Adrenal gland (tissue), 12 donors: Measurements from ENCODE around the gene NSG1. TPM values are rescaled to one million over a fixed set of nuclear protein-coding genes. Genes with fewer than 3 reads are reported as not detected.

Source experiments
- DNase-seq, 7 donors: peaks; one replicate each; pipeline ENCODE4 v3.0.0-alpha.2; 2019 to 2020
- H3K27ac ChIP-seq, 5 donors: fragments of 200-600 bp; sonication (generic) in 4 of 5; 1 replicate in 3 of 5; 2 replicates in 2 of 5; pipeline versions ENCODE4 v1.5.1 to v1.8.0; 2016 to 2020; ENCODE audit warnings: mild to moderate bottlenecking in 1 of 5
- H3K27me3 ChIP-seq: fragments of 200-600 bp; 2 replicates; pipeline ENCODE4 v1.8.0; 2021
- H3K36me3 ChIP-seq, 2 donors: fragments of 200-600 bp; replicated peaks in 1 of 2; 1 replicate in 1 of 2; 2 replicates in 1 of 2; pipeline versions ENCODE4 v1.5.1 to v1.8.0; 2018 to 2022
- H3K4me1 ChIP-seq, 2 donors: fragments of 200-600 bp; replicated peaks in 1 of 2; 1 replicate in 1 of 2; 2 replicates in 1 of 2; pipeline versions ENCODE4 v1.5.1 to v1.8.0; 2018 to 2021
- H3K4me3 ChIP-seq, 4 donors: fragments of 200-600 bp; sonication (generic) in 3 of 4; one replicate each; pipeline ENCODE4 v1.5.1; 2016 to 2018
- H3K9me3 ChIP-seq, 3 donors: fragments of 200-600 bp; sonication (generic) in 1 of 3; replicated peaks in 1 of 3; 1 replicate in 2 of 3; 2 replicates in 1 of 3; pipeline versions ENCODE4 v1.5.1 to v1.8.0; 2016 to 2021
- POLR2A ChIP-seq, 2 donors: fragments of 450-650 bp; IDR thresholded peaks; one replicate each; pipeline ENCODE4 v1.6.1; 2017; ENCODE audit warnings: antibody characterized with exemption in 2 of 2, mild to moderate bottlenecking in 2 of 2, moderate library complexity in 1 of 2
- WGBS, 4 donors: extraction: QIAGEN DNeasy Blood & Tissue Kit in 2 of 4; methylation state at CpG; one replicate each; pipeline versions ENCODE4 v1.1.5 to v1.1.7; 2013 to 2017; 5-methylcytosine and 5-hydroxymethylcytosine counted together
- intact Hi-C, 2 donors: fragments of 100-400 bp; cut with DNase I; formaldehyde crosslinking; loops; one replicate each; pipeline versions ENCODE4 v1.14.1 to v1.15.0; 2022 to 2023
- polyA plus RNA-seq, 3 donors: library from polyadenylated mRNA; stranded (reverse); fragments of 200-250 nt in 2 of 3; fragments of 350-450 nt in 1 of 3; fragmentation: Illumina TruSeq in 1 of 3; extraction: RNeasy Lipid Tissue Mini Kit (QIAGEN cat#74804) in 1 of 3; gene quantifications; one replicate each; pipeline ENCODE4 v1.2.3, GENCODE V29; 2013 to 2014
- total RNA-seq, 9 donors: library from RNA; depleted of rRNA in 4 of 9; stranded (reverse); fragments of >200 nt in 4 of 9; fragments of 120-200 nt in 1 of 9; fragmentation: NEBNext Ultra II Directional in 1 of 9; extraction: Animal tissue kit (Norgen Biotek cat#: 25700) in 1 of 9; gene quantifications; one replicate each; pipeline versions ENCODE4 v1.1.0 to v1.2.4, GENCODE V29; 2013 to 2023
- TF ChIP-seq, protein P1 (sequence below), 6 experiments: fragments of 450-650 bp in 4 of 6; fragments of 200-600 bp in 2 of 6; sonication (generic) in 1 of 6; IDR thresholded peaks; 1 replicate in 5 of 6; 2 replicates in 1 of 6; pipeline versions ENCODE4 v1.5.1 to v1.8.0; 2016 to 2021; ENCODE audit warnings: antibody characterized with exemption in 6 of 6, mild to moderate bottlenecking in 2 of 6, moderate library complexity in 1 of 6
- donor health status: healthy with polysubstance abuse.
- donor health status: Bipolar disorder and iron deficiency.
- donor health status: DM: yes; HTN: yes; CAD: no.
- donor health status: DM: no; HTN: no; CAD: no.
- donor health status: DM: no; HTN: no; CAD: no.
- donor health status: DM: yes; HTN: yes; CAD: no.

The NSG1 gene
- total and polyA plus RNA-seq, 12 donors, result 1.4 to 42.7 (median 9.9) TPM

- whole genome bisulfite sequencing, 4 donors, result 81 to 86% (median 83%) methylated on average over 12 of the region's 12 CpGs
- TF ChIP-seq, protein P1, sequence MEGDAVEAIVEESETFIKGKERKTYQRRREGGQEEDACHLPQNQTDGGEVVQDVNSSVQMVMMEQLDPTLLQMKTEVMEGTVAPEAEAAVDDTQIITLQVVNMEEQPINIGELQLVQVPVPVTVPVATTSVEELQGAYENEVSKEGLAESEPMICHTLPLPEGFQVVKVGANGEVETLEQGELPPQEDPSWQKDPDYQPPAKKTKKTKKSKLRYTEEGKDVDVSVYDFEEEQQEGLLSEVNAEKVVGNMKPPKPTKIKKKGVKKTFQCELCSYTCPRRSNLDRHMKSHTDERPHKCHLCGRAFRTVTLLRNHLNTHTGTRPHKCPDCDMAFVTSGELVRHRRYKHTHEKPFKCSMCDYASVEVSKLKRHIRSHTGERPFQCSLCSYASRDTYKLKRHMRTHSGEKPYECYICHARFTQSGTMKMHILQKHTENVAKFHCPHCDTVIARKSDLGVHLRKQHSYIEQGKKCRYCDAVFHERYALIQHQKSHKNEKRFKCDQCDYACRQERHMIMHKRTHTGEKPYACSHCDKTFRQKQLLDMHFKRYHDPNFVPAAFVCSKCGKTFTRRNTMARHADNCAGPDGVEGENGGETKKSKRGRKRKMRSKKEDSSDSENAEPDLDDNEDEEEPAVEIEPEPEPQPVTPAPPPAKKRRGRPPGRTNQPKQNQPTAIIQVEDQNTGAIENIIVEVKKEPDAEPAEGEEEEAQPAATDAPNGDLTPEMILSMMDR (IDR thresholded peaks at IDR 0.05), result no peak
- no peak for TF ChIP-seq POLR2A (IDR thresholded peaks at IDR 0.05)
- Histone ChIP-seq H3K4me1 (no peaks in the 10 kb centered on the region), H3K4me3 (no peak overlapping the region), H3K27ac (no peak overlapping the region), H3K36me3 (no peaks in the 10 kb centered on the region), H3K27me3 (no peaks in the 10 kb centered on the region), H3K9me3 (no peaks in the 10 kb centered on the region)
- intact Hi-C loops, result no loop called here
- DNase-seq, result no peak
These were observed 9.7 kb upstream of the NSG1 start for GRCh38 chr4:4377191-4377590.

DNA sequence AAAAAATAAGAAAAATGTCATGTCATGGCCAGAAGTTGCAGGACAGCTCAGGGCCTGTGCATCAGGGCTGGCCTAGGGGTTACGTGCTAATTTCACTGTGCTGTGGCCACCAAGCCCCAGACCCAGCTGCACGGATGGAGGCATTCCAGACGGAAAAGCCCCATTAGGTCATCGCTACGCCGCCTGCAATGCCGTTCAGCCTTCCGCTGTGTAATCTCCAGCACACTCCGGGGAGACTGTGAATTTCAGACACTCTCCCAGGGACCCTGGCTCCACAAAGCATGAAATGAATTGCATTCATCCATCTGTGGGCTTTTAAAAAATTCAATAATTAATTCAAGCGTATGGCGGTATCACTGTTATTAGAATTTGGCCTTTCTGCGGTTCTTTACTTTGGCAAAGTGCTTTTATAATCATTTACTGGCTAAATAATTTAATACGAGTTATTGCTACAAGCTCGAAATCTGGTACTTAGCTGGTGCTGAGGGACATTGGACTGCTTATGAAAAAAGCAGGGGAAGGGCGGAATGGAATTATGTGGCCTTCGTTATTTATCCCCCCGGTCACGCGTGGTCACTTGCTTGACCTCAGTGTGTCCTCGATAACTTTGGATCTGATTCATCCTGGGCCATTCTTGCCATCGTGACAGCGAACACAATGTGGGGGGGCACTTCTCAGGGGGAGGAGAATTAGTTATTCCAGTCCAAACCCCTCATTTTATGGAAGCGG, 9.0 kb upstream of the NSG1 start:
- no peaks in the 10 kb centered on the region for H3K27me3 ChIP-seq
- no peak overlapping the region for H3K4me3 ChIP-seq
- intact Hi-C loops, result no loop called here
- H3K9me3 ChIP-seq, result no peaks in the 10 kb centered on the region
- H3K27ac ChIP-seq, result no peak overlapping the region
- no peak for DNase-seq
- TF ChIP-seq, protein P1 (IDR thresholded peaks at IDR 0.05), result no peak
- TF ChIP-seq POLR2A (IDR thresholded peaks at IDR 0.05), result no peak
- H3K36me3 ChIP-seq, result no peaks in the 10 kb centered on the region
- WGBS, 4 donors, result 75 to 84% (median 78%) methylated on average over 23 of the region's 23 CpGs
- no peaks in the 10 kb centered on the region for H3K4me1 ChIP-seq

DNA sequence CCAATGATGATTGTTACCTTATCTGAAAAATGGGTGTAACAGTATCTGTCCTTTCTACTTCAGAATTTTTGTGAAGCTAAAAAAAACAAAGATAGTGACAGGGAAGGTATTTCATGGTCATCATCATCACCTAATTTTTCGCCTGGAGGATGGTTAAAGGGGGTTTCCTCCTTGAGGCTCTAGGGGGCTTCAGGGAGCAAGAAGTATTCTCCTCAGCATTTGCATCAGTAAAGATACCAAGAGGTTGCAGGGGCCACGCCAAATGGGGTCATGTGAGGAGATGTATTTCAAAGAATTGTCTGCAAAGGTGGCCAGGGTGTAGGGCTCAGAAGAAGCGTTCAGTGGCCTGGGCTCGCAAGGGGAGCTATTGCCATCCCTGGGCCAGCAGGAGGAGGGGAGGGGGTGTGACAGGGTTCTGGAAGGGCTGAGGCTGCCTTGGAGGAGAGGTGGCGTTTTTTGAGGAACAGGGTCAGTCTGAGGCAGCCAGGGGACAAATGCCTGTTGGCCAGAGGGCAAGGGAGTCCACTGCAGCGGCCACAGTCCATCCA, 7.3 kb upstream of the NSG1 start:
- H3K4me1 ChIP-seq, result no peaks in the 10 kb centered on the region
- H3K36me3 ChIP-seq, result no peaks in the 10 kb centered on the region
- 41 to 65% (median 55%) methylated on average over 6 of the region's 6 CpGs for WGBS, 4 donors
- no peaks in the 10 kb centered on the region for H3K27me3 ChIP-seq
- H3K9me3 ChIP-seq, result no peaks in the 10 kb centered on the region
- no peak for TF ChIP-seq POLR2A (IDR thresholded peaks at IDR 0.05)
- TF ChIP-seq, protein P1 (IDR thresholded peaks at IDR 0.05), result no peak
- no peak overlapping the region for H3K4me3 ChIP-seq
- no peak overlapping the region for H3K27ac ChIP-seq
- intact Hi-C loops, result no loop called here
- DNase-seq, result no peak

DNA sequence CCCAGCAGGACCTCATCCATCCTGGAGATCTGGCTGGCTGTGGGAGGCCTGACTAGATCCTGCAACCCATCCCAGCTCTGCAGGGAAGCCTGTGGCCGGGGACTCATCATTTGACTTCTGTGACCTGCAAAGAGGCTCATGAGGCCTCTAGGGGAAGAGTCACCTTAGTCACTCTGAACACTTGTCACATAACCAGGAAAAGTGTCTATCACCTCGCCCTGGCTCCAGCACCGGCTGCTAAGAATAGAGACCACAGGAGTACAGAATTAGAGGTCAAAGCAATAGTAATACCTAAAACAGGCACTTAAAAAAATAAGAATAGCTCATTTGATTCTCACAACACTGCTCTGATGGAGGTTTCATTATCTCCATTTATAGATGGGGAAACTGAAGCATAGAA, 3.8 kb upstream of the NSG1 start:
- peaks cover 26% of the 10 kb centered on the region for H3K27me3 ChIP-seq

More for the DNA sequence above, 3.8 kb upstream of the NSG1 start:
- Histone ChIP-seq H3K4me3 (no peak overlapping the region), H3K9me3 (no peaks in the 10 kb centered on the region), H3K36me3 (no peaks in the 10 kb centered on the region), H3K27ac (no peak overlapping the region), H3K4me1 (peaks cover 0 to 18% of the 10 kb centered on the region in 2 donors)
- intact Hi-C loops, result no loop called here
- TF ChIP-seq, protein P1 (IDR thresholded peaks at IDR 0.05), result no peak
- TF ChIP-seq POLR2A (IDR thresholded peaks at IDR 0.05), result no peak
- no peak for DNase-seq
- WGBS, 4 donors, result 77 to 84% (median 82%) methylated on average over 3 of the region's 3 CpGs
